T follicular helper cell (primary cell): ENCODE data around the gene OBP2A.
"Not testable (repeated sequence)": the region's sequence is repeated elsewhere in the genome, so short reads cannot be mapped to it uniquely, and the experiment has no call there.

ENCODE experiments used
- DNase-seq: peaks from one replicate; pipeline ENCODE4 v3.0.0-alpha.2; 2020; ENCODE audit warnings: low read depth

The OBP2A gene

GRCh38 chr9:135509458-135509857, 36.5 kb upstream of the OBP2A start:
- DNase-seq, result no peak

- DNase-seq, result no peak
These were observed 33.7 kb upstream of the OBP2A start for GRCh38 chr9:135512241-135512603.

GRCh38 chr9:135512904-135513303, 33.0 kb upstream of the OBP2A start:
- no peak for DNase-seq

GRCh38 chr9:135513351-135513846, 32.5 kb upstream of the OBP2A start:
- DNase-seq, result no peak

GRCh38 chr9:135513906-135514305, 32.0 kb upstream of the OBP2A start:
- DNase-seq, result not testable (repeated sequence)

GRCh38 chr9:135514342-135515082, 31.4 kb upstream of the OBP2A start:
- DNase-seq, result no peak

GRCh38 chr9:135515083-135515951, 30.6 kb upstream of the OBP2A start:
- DNase-seq, result no peak

GRCh38 chr9:135516132-135516860, 29.6 kb upstream of the OBP2A start:
- DNase-seq, result no peak

- no peak for DNase-seq
These were observed 28.5 kb upstream of the OBP2A start for GRCh38 chr9:135517407-135517822.

GRCh38 chr9:135519179-135519971, 26.6 kb upstream of the OBP2A start:
- DNase-seq, result no peak

GRCh38 chr9:135520916-135521607, 24.9 kb upstream of the OBP2A start, which contains the start of gene LCN1:
TSS of gene LCN1 (plus strand) at chr9:135521440. CDS start at chr9:135521498, 58 bp downstream.
- DNase-seq, result no peak

- DNase-seq, result no peak
These were observed 24.3 kb upstream of the OBP2A start for GRCh38 chr9:135521608-135522095.

GRCh38 chr9:135522137-135522877, 23.6 kb upstream of the OBP2A start:
- no peak for DNase-seq

GRCh38 chr9:135522931-135523330, 23.0 kb upstream of the OBP2A start:
- DNase-seq, result no peak

- DNase-seq, result no peak
These were observed 22.3 kb upstream of the OBP2A start for GRCh38 chr9:135523521-135524129.

- no peak for DNase-seq
These were observed 21.6 kb upstream of the OBP2A start for GRCh38 chr9:135524130-135524861.

- no peak for DNase-seq
These were observed 20.5 kb upstream of the OBP2A start for GRCh38 chr9:135525241-135526088.
